MG63 (cell line): ENCODE results near the gene OPA3. TPM values are rescaled to one million over a fixed set of nuclear protein-coding genes. Genes with fewer than 3 reads are reported as not detected.
"Not testable (repeated sequence)": the region's sequence is repeated elsewhere in the genome, so short reads cannot be mapped to it uniquely, and the experiment has no call there.

Source experiments
- DNase-seq: peaks from one replicate; pipeline ENCODE4 v3.0.0-alpha.2; 2020
- H3K27me3 ChIP-seq: fragments of 250-450 bp; sonication (Bioruptor Pico); 2 replicates; pipeline ENCODE4 v1.5.1; 2020; ENCODE audit warnings: mild to moderate bottlenecking, moderate library complexity
- H3K36me3 ChIP-seq: fragments of 250-450 bp; sonication (Bioruptor Pico); 2 replicates; pipeline ENCODE4 v1.5.1; 2020; ENCODE audit warnings: mild to moderate bottlenecking, moderate library complexity
- H3K4me3 ChIP-seq: fragments of 250-450 bp; sonication (Bioruptor Pico); 2 replicates; pipeline ENCODE4 v1.5.1; 2020; ENCODE audit warnings: mild to moderate bottlenecking, moderate library complexity
- H3K9me3 ChIP-seq: fragments of 250-450 bp; sonication (Bioruptor Pico); 2 replicates; pipeline ENCODE4 v1.5.1; 2020; ENCODE audit warnings: mild to moderate bottlenecking, moderate library complexity
- total RNA-seq: library from RNA; depleted of rRNA; stranded (reverse); fragments of >200 nt; shearing (Covaris generic); gene quantifications from 2 replicates; pipeline ENCODE4 v1.2.3, GENCODE V29; 2014; ENCODE audit warnings: low replicate concordance; rRNA removed

The OPA3 gene
- 21.2 and 28.7 TPM in 2 replicates for total RNA-seq

GRCh38 chr19:45584332-45585157, at the start of gene OPA3:
Gene OPA3 (minus strand): TSS chr19:45584802. CDS start chr19:45584764, 38 bp downstream.
- Histone ChIP-seq H3K36me3 (peaks cover 5% of the 10 kb centered on the region; the same call in 1 of the 2 replicates), H3K27me3 (no peaks in the 10 kb centered on the region), H3K9me3 (no peaks in the 10 kb centered on the region), H3K4me3 (peak within 1 kb of the TSS; percentile 81)
- DNase-seq, result peak; percentile 100

GRCh38 chr19:45632468-45633196, 48.0 kb upstream of the OPA3 start:
- peaks cover 24% of the 10 kb centered on the region for H3K36me3 ChIP-seq
- H3K9me3 ChIP-seq, result no peaks in the 10 kb centered on the region
- peak; percentile 99 for DNase-seq
- no peaks in the 10 kb centered on the region for H3K27me3 ChIP-seq
- H3K4me3 ChIP-seq, result no peak overlapping the region

DNA sequence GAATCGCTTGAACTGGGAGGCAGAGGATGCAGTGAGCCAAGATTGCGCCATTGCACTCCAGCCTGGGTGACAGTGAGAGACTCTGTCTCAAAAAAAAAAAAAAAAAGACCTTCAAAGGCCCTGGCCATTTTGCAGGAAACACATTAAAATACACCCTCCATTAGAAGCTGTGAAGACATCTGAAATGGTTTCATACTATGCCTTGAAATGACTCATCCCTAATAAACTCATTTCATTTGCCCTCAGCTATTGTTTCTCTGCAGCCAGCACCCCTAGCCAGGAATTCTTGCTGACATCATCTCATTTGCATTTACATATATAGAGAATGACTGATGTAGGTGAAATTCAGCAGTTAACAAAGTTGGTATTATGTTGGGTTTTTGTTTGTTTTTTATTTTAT, 45.9 kb upstream of the OPA3 start:
- DNase-seq, result peak; percentile 84
- H3K36me3 ChIP-seq, result peaks cover 31% of the 10 kb centered on the region

GRCh38 chr19:45629704-45630103, 45.1 kb upstream of the OPA3 start:
- DNase-seq, result no peak
- Histone ChIP-seq H3K36me3 (peaks cover 34% of the 10 kb centered on the region), H3K4me3 (no peak overlapping the region), H3K27me3 (no peaks in the 10 kb centered on the region), H3K9me3 (no peaks in the 10 kb centered on the region)

More for the DNA sequence above, 45.9 kb upstream of the OPA3 start:
- Histone ChIP-seq H3K9me3 (no peaks in the 10 kb centered on the region), H3K4me3 (no peak overlapping the region), H3K27me3 (no peaks in the 10 kb centered on the region)

DNA sequence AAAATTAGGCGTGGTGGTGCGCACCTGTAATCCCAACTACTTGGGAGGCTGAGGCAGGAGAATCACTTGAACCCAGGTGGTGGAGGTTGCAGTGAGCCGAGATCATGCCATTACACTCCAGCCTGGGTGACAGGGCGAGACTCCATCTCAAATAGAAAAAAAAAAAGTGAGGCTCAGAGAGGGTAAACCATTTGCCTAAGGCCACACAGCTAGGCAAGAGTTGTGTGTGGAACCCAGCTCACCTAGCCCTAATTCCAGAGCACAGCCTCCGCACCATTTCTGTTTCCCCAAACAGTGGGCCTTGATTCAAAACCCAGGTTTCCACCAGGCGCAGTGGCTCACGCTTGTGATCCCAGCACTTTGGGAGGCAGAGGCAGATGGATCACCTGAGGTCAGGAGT, 43.6 kb upstream of the OPA3 start:
- H3K36me3 ChIP-seq, result peaks cover 44% of the 10 kb centered on the region
- not testable (repeated sequence) for DNase-seq, H3K9me3 ChIP-seq, H3K27me3 ChIP-seq, H3K4me3 ChIP-seq

- H3K9me3 ChIP-seq, result no peaks in the 10 kb centered on the region
- DNase-seq, result no peak
- H3K27me3 ChIP-seq, result no peaks in the 10 kb centered on the region
- peaks cover 55% of the 10 kb centered on the region for H3K36me3 ChIP-seq
- H3K4me3 ChIP-seq, result no peak overlapping the region
These were observed 39.4 kb upstream of the OPA3 start for GRCh38 chr19:45623984-45624383.

- H3K27me3 ChIP-seq, result no peaks in the 10 kb centered on the region
- H3K4me3 ChIP-seq, result no peak overlapping the region
- no peaks in the 10 kb centered on the region for H3K9me3 ChIP-seq
- peaks cover 43% of the 10 kb centered on the region for H3K36me3 ChIP-seq
- DNase-seq, result no peak
These were observed 37.4 kb upstream of the OPA3 start for GRCh38 chr19:45621976-45622503.

DNA sequence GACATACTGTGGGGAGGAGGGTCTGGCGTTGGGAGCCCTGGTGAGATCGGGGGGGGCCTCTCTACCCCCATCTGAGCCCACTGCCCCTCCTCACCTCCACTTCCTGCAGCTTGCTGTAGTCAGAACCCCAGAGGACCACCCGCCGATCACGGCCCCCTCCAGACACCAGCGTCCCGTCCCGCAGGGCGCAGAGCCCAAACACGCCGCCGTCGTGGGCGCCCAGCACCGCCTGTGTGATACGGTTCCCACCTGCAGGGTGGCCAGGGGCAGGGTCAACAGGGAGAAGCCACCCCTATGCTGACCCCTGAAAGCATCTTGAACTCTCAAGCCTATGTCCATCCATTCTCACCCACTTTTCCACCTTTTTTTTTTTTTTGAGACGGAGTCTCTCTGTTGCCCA, 36.8 kb upstream of the OPA3 start:
- Histone ChIP-seq H3K9me3 (no peaks in the 10 kb centered on the region), H3K36me3 (peaks cover 47% of the 10 kb centered on the region), H3K4me3 (no peak overlapping the region), H3K27me3 (no peaks in the 10 kb centered on the region)
- no peak for DNase-seq

GRCh38 chr19:45616704-45617017, 32.1 kb upstream of the OPA3 start:
- DNase-seq, result no peak
- Histone ChIP-seq H3K4me3 (no peak overlapping the region), H3K27me3 (no peaks in the 10 kb centered on the region), H3K9me3 (no peaks in the 10 kb centered on the region), H3K36me3 (peaks cover 56% of the 10 kb centered on the region)

GRCh38 chr19:45615795-45616703, 31.4 kb upstream of the OPA3 start:
- peak; percentile 62 for DNase-seq
- no peak overlapping the region for H3K4me3 ChIP-seq
- peaks cover 60% of the 10 kb centered on the region for H3K36me3 ChIP-seq
- H3K27me3 ChIP-seq, result no peaks in the 10 kb centered on the region
- no peaks in the 10 kb centered on the region for H3K9me3 ChIP-seq

GRCh38 chr19:45615056-45615455, 30.5 kb upstream of the OPA3 start:
- not testable (repeated sequence) for H3K9me3 ChIP-seq, H3K27me3 ChIP-seq, H3K4me3 ChIP-seq, DNase-seq
- H3K36me3 ChIP-seq, result peaks cover 62% of the 10 kb centered on the region

DNA sequence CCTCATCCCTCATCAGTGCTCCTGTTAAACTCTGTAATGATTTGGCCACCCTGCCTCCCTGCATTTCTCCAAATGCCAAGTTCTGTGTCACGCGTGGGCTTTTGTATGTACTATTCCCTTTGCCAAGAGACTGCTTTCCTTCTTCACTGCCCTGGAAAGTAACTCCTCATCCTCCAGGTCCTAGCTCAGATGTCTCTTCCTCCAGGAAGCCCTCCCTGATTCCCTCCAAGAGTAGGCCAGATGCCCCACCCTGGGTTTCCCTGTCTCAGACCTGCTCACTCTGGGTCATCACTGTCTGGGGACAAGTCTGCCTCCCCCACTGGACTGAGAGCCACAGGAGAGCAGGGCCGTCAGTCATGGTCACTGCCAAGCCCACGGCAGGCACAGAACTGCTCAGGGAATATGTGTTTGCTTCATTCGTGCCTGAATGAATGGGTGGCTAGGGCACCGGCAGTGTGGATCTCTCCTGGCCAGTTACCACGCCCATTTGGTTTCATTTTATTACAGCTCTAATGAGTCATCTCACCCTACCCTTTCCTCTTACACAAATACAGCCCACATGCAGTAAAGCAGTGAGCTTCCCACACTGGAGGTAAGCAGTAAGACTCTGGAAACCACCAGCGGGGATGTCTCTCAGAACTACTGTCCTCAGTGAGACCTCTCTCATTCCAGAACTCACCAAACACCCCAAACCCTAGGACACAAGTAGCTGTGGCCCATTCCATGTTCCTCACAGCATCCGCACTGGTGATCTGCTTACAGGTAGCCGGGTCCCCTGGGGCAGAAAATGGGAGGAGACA, 29.5 kb upstream of the OPA3 start:
- Histone ChIP-seq H3K4me3 (no peak overlapping the region), H3K27me3 (no peaks in the 10 kb centered on the region), H3K36me3 (peaks cover 60% of the 10 kb centered on the region), H3K9me3 (no peaks in the 10 kb centered on the region)
- peak; percentile 77 for DNase-seq

GRCh38 chr19:45608948-45609347, 24.3 kb upstream of the OPA3 start:
- Histone ChIP-seq H3K36me3 (peaks cover 44% of the 10 kb centered on the region), H3K27me3 (no peaks in the 10 kb centered on the region), H3K4me3 (no peak overlapping the region), H3K9me3 (no peaks in the 10 kb centered on the region)
- no peak for DNase-seq

DNA sequence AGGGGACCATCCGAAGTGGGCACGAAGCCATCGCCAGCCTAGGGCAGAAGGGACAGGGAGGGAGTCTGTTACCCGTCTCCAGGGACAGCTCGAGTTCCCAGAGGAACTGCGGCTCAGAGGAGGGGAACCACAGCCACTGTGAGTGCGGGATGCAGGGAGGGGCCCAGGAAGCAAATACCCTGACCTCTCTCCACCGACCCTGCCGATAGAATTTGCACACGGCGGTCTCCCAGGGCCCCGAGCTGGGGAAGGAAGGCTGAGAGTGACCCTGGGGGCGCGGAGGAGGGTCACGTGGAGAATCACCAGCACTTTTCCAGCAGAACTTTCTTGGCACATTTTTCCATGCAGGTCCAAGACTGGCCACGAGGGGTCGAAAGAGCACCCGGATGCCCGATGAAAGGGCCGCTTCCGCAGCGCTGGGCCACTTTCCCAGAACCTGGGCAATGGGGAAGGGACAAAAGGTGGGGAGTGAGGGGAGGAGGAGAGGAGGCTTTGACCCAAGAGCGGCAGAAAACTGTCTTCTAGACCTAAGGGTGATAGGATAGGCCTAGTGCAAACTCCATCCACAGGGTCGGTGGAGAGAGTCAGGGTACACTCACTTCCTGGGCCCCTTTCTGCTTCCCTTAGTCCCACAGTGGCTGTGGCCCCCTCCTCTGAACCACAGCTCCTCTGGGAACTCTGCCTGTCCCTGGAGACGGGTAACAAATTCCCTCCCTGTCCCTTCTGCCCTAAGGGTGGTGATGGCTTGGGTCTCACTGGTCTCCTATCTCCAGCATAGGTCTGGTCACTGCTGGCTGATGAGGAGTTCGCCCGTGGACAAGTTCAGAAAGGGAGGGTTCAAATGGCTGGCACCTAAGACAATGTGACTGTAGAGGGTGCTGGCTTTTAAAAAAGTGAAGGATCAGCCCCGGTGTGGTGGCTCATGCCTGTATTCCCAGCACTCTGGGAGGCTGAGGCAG, 22.7 kb upstream of the OPA3 start:
- H3K4me3 ChIP-seq, result peak overlapping the region; percentile 29

More for the DNA sequence above, 22.7 kb upstream of the OPA3 start:
- Histone ChIP-seq H3K9me3 (no peaks in the 10 kb centered on the region), H3K36me3 (peaks cover 29% of the 10 kb centered on the region), H3K27me3 (no peaks in the 10 kb centered on the region)
- DNase-seq, result peak; percentile 74
